Fibroblast of lung (primary cell): ENCODE data around the gene NUDT21. TPM values are rescaled to one million over a fixed set of nuclear protein-coding genes. Genes with fewer than 3 reads are reported as not detected.
"Not testable (repeated sequence)": the region's sequence is repeated elsewhere in the genome, so short reads cannot be mapped to it uniquely, and the experiment has no call there.

Experiments used
- DNase-seq, 2 donors: peaks; one replicate each; pipeline versions ENCODE4 v3.0.0 to v3.0.0-alpha.2; 2010; ENCODE audit warnings: low read depth in 2 of 2
- H2AFZ ChIP-seq: 2 replicates; pipeline ENCODE4 v1.5.1; 2012; ENCODE audit warnings: low read length, control low read depth, inconsistent platforms
- H3K27ac ChIP-seq: 2 replicates; pipeline ENCODE4 v1.5.1; 2011; ENCODE audit warnings: low read length, control low read depth; ENCODE audit not compliant: insufficient read depth
- H3K27me3 ChIP-seq: 2 replicates; pipeline ENCODE4 v1.5.1; 2011; ENCODE audit warnings: mild to moderate bottlenecking, low read length; ENCODE audit not compliant: control insufficient read depth, insufficient read depth
- H3K36me3 ChIP-seq: 2 replicates; pipeline ENCODE4 v1.5.1; 2011; ENCODE audit warnings: low read length; ENCODE audit not compliant: control insufficient read depth, insufficient read depth
- H3K4me1 ChIP-seq: 2 replicates; pipeline ENCODE4 v1.5.1; 2011; ENCODE audit warnings: low read length; ENCODE audit not compliant: control insufficient read depth, insufficient read depth; ENCODE audit errors: extremely low read depth
- H3K4me2 ChIP-seq: 2 replicates; pipeline ENCODE4 v1.5.1; 2011; ENCODE audit warnings: low read length, control low read depth; ENCODE audit not compliant: insufficient read depth; ENCODE audit errors: extremely low read depth
- H3K4me3 ChIP-seq, 4 experiments: fragments of 200-600 bp in 1 of 4; sonication (generic) in 1 of 4; replicated peaks in 1 of 4; 2 replicates each; pipeline ENCODE4 v1.5.1; 2011 to 2016; ENCODE audit warnings: low read length in 4 of 4, low read depth in 3 of 4, mild to moderate bottlenecking in 3 of 4, control low read depth in 2 of 4, inconsistent platforms in 1 of 4, mixed read lengths in 1 of 4; ENCODE audit not compliant: insufficient read depth in 1 of 4; ENCODE audit errors: control extremely low read depth in 1 of 4
- H3K79me2 ChIP-seq: 2 replicates; pipeline ENCODE4 v1.5.1; 2012; ENCODE audit warnings: mild to moderate bottlenecking, low read length, inconsistent platforms; ENCODE audit not compliant: control insufficient read depth, insufficient read depth
- H3K9ac ChIP-seq: 2 replicates; pipeline ENCODE4 v1.5.1; 2011; ENCODE audit warnings: mild to moderate bottlenecking, low read length, control low read depth; ENCODE audit not compliant: insufficient read depth
- H3K9me3 ChIP-seq: 2 replicates; pipeline ENCODE4 v1.5.1; 2012; ENCODE audit warnings: low read depth, low read length; ENCODE audit not compliant: control insufficient read depth, insufficient read depth
- H4K20me1 ChIP-seq: 2 replicates; pipeline ENCODE4 v1.5.1; 2011; ENCODE audit warnings: low read length; ENCODE audit not compliant: control insufficient read depth, insufficient read depth; ENCODE audit errors: extremely low read depth
- CTCF ChIP-seq, 2 donors: IDR thresholded peaks in 1 of 2; conservative IDR thresholded peaks in 1 of 2; 1 replicate in 1 of 2; 2 replicates in 1 of 2; pipeline ENCODE4 v1.5.1; 2011 to 2012; ENCODE audit warnings: low read length in 2 of 2, control low read depth in 1 of 2, inconsistent platforms in 1 of 2, low read depth in 1 of 2, mild to moderate bottlenecking in 1 of 2
- EZH2 ChIP-seq: IDR thresholded peaks from 2 replicates; pipeline ENCODE4 v1.5.1; 2012; ENCODE audit warnings: low read length, control low read depth, mild to moderate bottlenecking; ENCODE audit errors: missing control alignments
- polyA plus RNA-seq, 2 donors: library from polyadenylated mRNA; depleted of rRNA in 1 of 2; stranded (reverse) in 1 of 2; unstranded in 1 of 2; fragments of >200 nt; gene quantifications; 2 replicates each; pipeline ENCODE4 v1.2.1, GENCODE V29; 2011 to 2012; ENCODE audit warnings: missing spikeins in 1 of 2
- total RNA-seq: library from RNA; depleted of rRNA; stranded (reverse); fragments of >200 nt; gene quantifications from 2 replicates; pipeline ENCODE4 v1.2.1, GENCODE V29; 2014

NUDT21 gene
- total and polyA plus RNA-seq, 2 donors (not counting 1 experiment from before 2014, with no cell fraction given): 69.9 to 132 TPM

DNA sequence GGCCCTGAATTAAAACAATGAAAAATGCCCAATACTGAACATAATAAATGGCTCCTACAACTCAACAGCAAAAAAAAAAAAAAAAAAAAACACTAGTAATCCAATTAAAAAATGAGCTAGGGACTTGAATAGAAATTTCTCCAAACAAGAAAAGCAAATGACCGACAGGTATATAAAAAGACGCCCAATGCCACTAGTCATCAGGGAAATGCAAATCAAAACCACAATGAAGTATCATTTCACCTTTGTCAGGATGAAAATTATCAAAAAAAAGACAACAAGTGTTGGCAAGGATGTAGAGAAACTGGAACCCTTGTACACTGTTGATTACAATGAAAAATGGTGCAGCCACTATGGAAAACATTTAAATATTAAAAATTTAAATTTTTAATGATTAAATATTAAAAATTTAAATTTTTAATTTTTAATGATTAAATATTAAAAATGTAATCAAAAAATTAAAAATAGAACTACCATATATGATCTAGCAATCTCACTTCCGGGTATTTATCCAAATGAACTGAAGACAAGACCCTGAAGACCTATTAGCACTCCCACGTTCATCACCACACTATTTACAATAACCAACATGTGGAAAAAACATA is 40.6 kb upstream of the NUDT21 start:
- Histone ChIP-seq H4K20me1 (no peaks in the 10 kb centered on the region), H3K36me3 (peaks cover 2% of the 10 kb centered on the region), H3K79me2 (no peaks in the 10 kb centered on the region), H2AFZ (no peak overlapping the region), H3K4me3 (no peak overlapping the region), H3K27ac (no peak overlapping the region), H3K9ac (no peak overlapping the region), H3K4me1 (no peaks in the 10 kb centered on the region), H3K4me2 (no peak overlapping the region), H3K9me3 (no peaks in the 10 kb centered on the region), H3K27me3 (no peaks in the 10 kb centered on the region)
- no peak for TF ChIP-seq CTCF (conservative IDR thresholded peaks at IDR 0.05 in 1 of 2, IDR thresholded peaks at IDR 0.05 in 1 of 2; ENCODE audit: low read depth in 1 of 2, low read length in 2 of 2)
- TF ChIP-seq EZH2: no peak
- DNase-seq: no peak

DNA sequence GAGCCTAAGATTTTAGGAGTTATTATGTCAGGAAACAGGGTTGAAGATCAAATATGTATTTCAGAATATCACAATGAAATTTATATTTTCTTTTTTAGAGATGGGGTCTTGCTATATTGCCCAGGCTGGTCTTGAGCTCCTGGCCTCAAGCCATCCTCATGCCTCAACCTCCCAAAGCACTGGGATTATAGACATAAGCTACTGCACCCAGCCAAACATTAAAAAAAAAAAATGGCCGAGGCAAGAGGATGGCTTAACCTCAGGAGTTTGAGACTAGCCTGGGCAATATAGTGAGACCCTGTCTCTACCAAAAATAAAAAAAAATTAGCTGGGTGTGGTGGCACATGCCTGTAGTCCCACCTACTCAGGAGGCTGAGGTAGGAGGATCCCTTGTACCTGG is 37.7 kb upstream of the NUDT21 start:
- DNase-seq, H2AFZ ChIP-seq: not testable (repeated sequence)

DNA sequence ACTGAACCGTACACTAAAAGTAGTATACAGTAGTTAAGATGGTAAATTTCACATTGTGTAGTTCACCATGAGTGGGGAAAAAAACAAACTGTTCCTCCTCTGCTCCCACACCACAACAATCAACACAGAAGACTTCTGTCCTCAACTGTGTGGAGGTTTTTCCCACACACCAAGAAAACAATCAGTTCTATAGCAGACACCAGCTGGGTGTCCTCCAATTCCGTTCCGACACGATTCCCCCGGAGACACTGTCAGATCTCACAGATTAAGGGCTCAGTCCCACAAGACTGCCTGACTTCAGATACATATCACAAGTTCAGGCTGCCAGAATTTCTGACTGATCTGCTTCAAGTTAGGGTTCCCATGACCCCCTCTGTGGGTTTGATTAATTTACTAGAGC is 36.9 kb upstream of the NUDT21 start:
- Histone ChIP-seq H3K4me3 (no peak overlapping the region), H3K36me3 (no peaks in the 10 kb centered on the region), H2AFZ (no peak overlapping the region), H3K79me2 (no peaks in the 10 kb centered on the region), H3K4me1 (no peaks in the 10 kb centered on the region), H3K9me3 (no peaks in the 10 kb centered on the region), H3K9ac (no peak overlapping the region), H4K20me1 (no peaks in the 10 kb centered on the region), H3K27ac (no peak overlapping the region), H3K27me3 (no peaks in the 10 kb centered on the region), H3K4me2 (no peak overlapping the region)
- DNase-seq: no peak
- no peak for TF ChIP-seq EZH2
- TF ChIP-seq CTCF (conservative IDR thresholded peaks at IDR 0.05 in 1 of 2, IDR thresholded peaks at IDR 0.05 in 1 of 2; ENCODE audit: low read depth in 1 of 2, low read length in 2 of 2): no peak

More for the DNA sequence above, 37.7 kb upstream of the NUDT21 start:
- not testable (repeated sequence) for H3K9me3 ChIP-seq, H4K20me1 ChIP-seq, H3K4me3 ChIP-seq, H3K79me2 ChIP-seq, H3K27ac ChIP-seq, H3K9ac ChIP-seq, H3K4me2 ChIP-seq, H3K27me3 ChIP-seq, H3K36me3 ChIP-seq, H3K4me1 ChIP-seq
